Mesothelial cell of epicardium (in vitro differentiated cells): ENCODE results near the gene CMTM1. TPM values are rescaled to one million over a fixed set of nuclear protein-coding genes. Genes with fewer than 3 reads are reported as not detected.

Experiments
- DNase-seq, 2 experiments: peaks; one replicate each; pipeline ENCODE4 v3.0.0; 2021; ENCODE audit warnings: low spot score in 2 of 2; ENCODE audit not compliant: unreplicated experiment in 2 of 2
- H3K27ac Mint-ChIP-seq: 2 replicates; pipeline ENCODE4 v1.8.0; 2021; ENCODE audit warnings: mixed read lengths
- H3K27me3 Mint-ChIP-seq: 2 replicates; pipeline ENCODE4 v1.8.0; 2021; ENCODE audit warnings: low read depth, mixed read lengths
- H3K36me3 Mint-ChIP-seq: 2 replicates; pipeline ENCODE4 v1.8.0; 2021; ENCODE audit warnings: mixed read lengths
- H3K4me1 Mint-ChIP-seq: 2 replicates; pipeline ENCODE4 v1.8.0; 2021; ENCODE audit warnings: mixed read lengths
- H3K4me3 Mint-ChIP-seq: 2 replicates; pipeline ENCODE4 v1.8.0; 2021; ENCODE audit warnings: mild to moderate bottlenecking, moderate library complexity, mixed read lengths
- H3K9me3 Mint-ChIP-seq: 2 replicates; pipeline ENCODE4 v1.8.0; 2021; ENCODE audit warnings: mixed read lengths
- total RNA-seq: library from RNA; stranded (reverse); gene quantifications from 3 replicates; pipeline ENCODE4 v1.2.1, GENCODE V29; 2021
- TF ChIP-seq, protein P1 (sequence below): fragments of 200-600 bp; sonication (generic); IDR thresholded peaks from one replicate; pipeline ENCODE4 v1.5.0; 2021; ENCODE audit warnings: antibody characterized with exemption; ENCODE audit not compliant: unreplicated experiment

Gene CMTM1
- total RNA-seq, 1 donor from 2014 or later, result 10.0 TPM

GRCh38 chr16:66601471-66601870, 35.2 kb downstream of the CMTM1 start:
- Mint-ChIP-seq H3K27ac (no peak overlapping the region), H3K36me3 (no peaks in the 10 kb centered on the region), H3K27me3 (no peaks in the 10 kb centered on the region), H3K9me3 (no peaks in the 10 kb centered on the region), H3K4me1 (peaks cover 24% of the 10 kb centered on the region), H3K4me3 (no peak overlapping the region)
- TF ChIP-seq, protein P1, sequence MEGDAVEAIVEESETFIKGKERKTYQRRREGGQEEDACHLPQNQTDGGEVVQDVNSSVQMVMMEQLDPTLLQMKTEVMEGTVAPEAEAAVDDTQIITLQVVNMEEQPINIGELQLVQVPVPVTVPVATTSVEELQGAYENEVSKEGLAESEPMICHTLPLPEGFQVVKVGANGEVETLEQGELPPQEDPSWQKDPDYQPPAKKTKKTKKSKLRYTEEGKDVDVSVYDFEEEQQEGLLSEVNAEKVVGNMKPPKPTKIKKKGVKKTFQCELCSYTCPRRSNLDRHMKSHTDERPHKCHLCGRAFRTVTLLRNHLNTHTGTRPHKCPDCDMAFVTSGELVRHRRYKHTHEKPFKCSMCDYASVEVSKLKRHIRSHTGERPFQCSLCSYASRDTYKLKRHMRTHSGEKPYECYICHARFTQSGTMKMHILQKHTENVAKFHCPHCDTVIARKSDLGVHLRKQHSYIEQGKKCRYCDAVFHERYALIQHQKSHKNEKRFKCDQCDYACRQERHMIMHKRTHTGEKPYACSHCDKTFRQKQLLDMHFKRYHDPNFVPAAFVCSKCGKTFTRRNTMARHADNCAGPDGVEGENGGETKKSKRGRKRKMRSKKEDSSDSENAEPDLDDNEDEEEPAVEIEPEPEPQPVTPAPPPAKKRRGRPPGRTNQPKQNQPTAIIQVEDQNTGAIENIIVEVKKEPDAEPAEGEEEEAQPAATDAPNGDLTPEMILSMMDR, result no peak
- no peak for DNase-seq

GRCh38 chr16:66603537-66604375, 37.5 kb downstream of the CMTM1 start:
- peak in 1 of 2 experiments; percentile 60 for DNase-seq
- Mint-ChIP-seq H3K27ac (peak overlapping the region; percentile 87), H3K36me3 (no peaks in the 10 kb centered on the region), H3K4me3 (peak overlapping the region; percentile 81), H3K27me3 (no peaks in the 10 kb centered on the region), H3K4me1 (peaks cover 32% of the 10 kb centered on the region), H3K9me3 (no peaks in the 10 kb centered on the region)
- TF ChIP-seq, protein P1, result no peak

GRCh38 chr16:66604376-66605176, 38.3 kb downstream of the CMTM1 start, which contains the start of gene CMTM3:
Gene CMTM3 (plus strand): TSS chr16:66604704. CDS start chr16:66604806, 102 bp downstream.
- H3K27me3 Mint-ChIP-seq, result no peaks in the 10 kb centered on the region
- TF ChIP-seq, protein P1, result peak; percentile 89
- peak within 1 kb of the TSS; percentile 87 for H3K27ac Mint-ChIP-seq
- peak; percentile 68 to 88 for DNase-seq
- no peaks in the 10 kb centered on the region for H3K36me3 Mint-ChIP-seq
- H3K9me3 Mint-ChIP-seq, result no peaks in the 10 kb centered on the region
- H3K4me1 Mint-ChIP-seq, result peaks cover 33% of the 10 kb centered on the region
- H3K4me3 Mint-ChIP-seq, result peak within 1 kb of the TSS; percentile 81

DNA sequence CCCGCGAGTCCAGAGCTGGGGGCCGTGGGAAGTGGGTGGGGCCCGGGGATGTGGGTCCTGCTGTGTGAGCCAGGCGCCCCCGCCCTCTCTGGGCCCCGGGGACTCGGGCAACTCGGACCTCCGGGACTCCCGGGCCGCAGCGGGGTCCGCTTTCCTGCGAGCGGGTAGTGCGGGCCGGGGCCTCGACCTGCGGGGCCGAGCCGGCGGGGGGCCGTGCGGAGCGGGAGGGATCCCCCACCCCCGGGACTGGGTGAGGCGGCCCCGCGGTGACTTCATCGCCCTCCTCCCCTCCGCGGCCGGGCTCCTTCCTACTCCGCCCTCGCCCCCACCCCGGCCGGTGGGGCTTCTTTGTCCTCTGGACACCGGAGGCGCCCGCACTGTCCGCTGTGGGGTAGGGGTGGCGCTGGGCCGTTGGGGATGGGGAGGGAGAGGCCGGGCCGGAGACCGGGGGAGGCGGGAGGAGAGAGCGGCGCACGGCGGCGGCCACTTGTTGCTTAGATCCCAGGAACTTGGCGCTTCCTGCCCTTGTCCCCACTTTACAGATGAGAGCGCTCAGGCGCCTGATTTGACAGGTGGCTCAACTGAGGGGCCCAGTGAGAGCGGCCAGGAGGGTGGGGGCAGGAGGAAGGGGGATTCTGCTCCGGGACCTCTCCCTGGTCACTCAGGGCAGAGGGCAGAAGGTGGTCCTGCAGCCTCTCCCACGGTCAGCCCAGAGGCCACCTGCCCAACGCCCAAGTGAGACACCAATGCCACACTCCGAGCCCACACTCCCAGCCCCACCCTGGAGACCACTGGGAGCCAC, 39.1 kb downstream of the CMTM1 start:
- H3K4me1 Mint-ChIP-seq, result peaks cover 33% of the 10 kb centered on the region
- H3K4me3 Mint-ChIP-seq, result peak overlapping the region; percentile 67
- peak; percentile 34 to 64 for DNase-seq
- peaks cover 7% of the 10 kb centered on the region for H3K36me3 Mint-ChIP-seq
- no peaks in the 10 kb centered on the region for H3K27me3 Mint-ChIP-seq
- no peak overlapping the region for H3K27ac Mint-ChIP-seq
- H3K9me3 Mint-ChIP-seq, result no peaks in the 10 kb centered on the region
- TF ChIP-seq, protein P1, result no peak
